ENCODE measurements around the gene MTCL1.

MTCL1 gene

GRCh38 chr18:8816816-8817215, 111.5 kb downstream of the MTCL1 start:
- no peak for DNase-seq

GRCh38 chr18:8818982-8819381, 113.6 kb downstream of the MTCL1 start:
- DNase-seq = no peak

GRCh38 chr18:8820396-8821082, 115.2 kb downstream of the MTCL1 start:
- DNase-seq = no peak

- no peak for DNase-seq
Measured at GRCh38 chr18:8821083-8821465, 115.7 kb downstream of the MTCL1 start.

- no peak for DNase-seq
Measured at GRCh38 chr18:8821531-8821930, 116.2 kb downstream of the MTCL1 start.

GRCh38 chr18:8822643-8823042, 117.3 kb downstream of the MTCL1 start:
- DNase-seq = no peak

- DNase-seq = no peak
Measured at GRCh38 chr18:8823530-8823929, 118.2 kb downstream of the MTCL1 start.

- DNase-seq = no peak
Measured at GRCh38 chr18:8824846-8825245, 119.5 kb downstream of the MTCL1 start.

GRCh38 chr18:8825273-8825672, 119.9 kb downstream of the MTCL1 start:
- DNase-seq = no peak

- DNase-seq = no peak
Measured at GRCh38 chr18:8825729-8826375, 120.5 kb downstream of the MTCL1 start.

- DNase-seq = no peak
Measured at GRCh38 chr18:8826514-8826913, 121.2 kb downstream of the MTCL1 start.

- DNase-seq = peak; percentile 51
Measured at GRCh38 chr18:8826971-8827370, 121.6 kb downstream of the MTCL1 start.

- DNase-seq = no peak
Measured at GRCh38 chr18:8828300-8828699, 122.9 kb downstream of the MTCL1 start.

GRCh38 chr18:8828798-8829197, 123.4 kb downstream of the MTCL1 start:
- no peak for DNase-seq

- no peak for DNase-seq
Measured at GRCh38 chr18:8830067-8831060, 125.0 kb downstream of the MTCL1 start.

GRCh38 chr18:8831112-8831511, 125.8 kb downstream of the MTCL1 start:
- DNase-seq = no peak

GRCh38 chr18:8831531-8831930, 126.2 kb downstream of the MTCL1 start:
- no peak for DNase-seq

GRCh38 chr18:8833480-8833879, 128.1 kb downstream of the MTCL1 start:
- no peak for DNase-seq

- no peak for DNase-seq
Measured at GRCh38 chr18:8834881-8835280, 129.5 kb downstream of the MTCL1 start.

- no peak for DNase-seq
Measured at GRCh38 chr18:8835521-8835953, 130.2 kb downstream of the MTCL1 start.

GRCh38 chr18:8839281-8839680, 133.9 kb downstream of the MTCL1 start:
- DNase-seq = no peak

GRCh38 chr18:8841781-8842485, 136.6 kb downstream of the MTCL1 start:
- DNase-seq = no peak

- no peak for DNase-seq
Measured at GRCh38 chr18:8842506-8842905, 137.2 kb downstream of the MTCL1 start.
